ENCODE results near the gene DENND1C.
"Not testable (repeated sequence)": the region's sequence is repeated elsewhere in the genome, so short reads cannot be mapped to it uniquely, and the experiment has no call there.

DENND1C gene

GRCh38 chr19:6508028-6508771, 26.6 kb upstream of the DENND1C start:
- not testable (repeated sequence) for DNase-seq

- DNase-seq = no peak
These were observed 22.0 kb upstream of the DENND1C start for GRCh38 chr19:6503407-6504201.

GRCh38 chr19:6501740-6502648, 20.4 kb upstream of the DENND1C start, which contains the start of gene TUBB4A:
TUBB4A (minus strand) TSS chr19:6502309; CDS start chr19:6502212, 97 bp downstream.
- no peak for DNase-seq

- DNase-seq = no peak
These were observed 19.5 kb upstream of the DENND1C start for GRCh38 chr19:6500837-6501739.

GRCh38 chr19:6499052-6499790, 17.6 kb upstream of the DENND1C start:
- DNase-seq = no peak

- no peak for DNase-seq
These were observed 16.9 kb upstream of the DENND1C start for GRCh38 chr19:6498294-6499036.

- no peak for DNase-seq
These were observed 14.4 kb upstream of the DENND1C start for GRCh38 chr19:6495947-6496346.

GRCh38 chr19:6494438-6495036, 12.9 kb upstream of the DENND1C start:
- no peak for DNase-seq

GRCh38 chr19:6491802-6492592, 10.4 kb upstream of the DENND1C start:
- DNase-seq = no peak

- no peak for DNase-seq
These were observed 8.5 kb upstream of the DENND1C start for GRCh38 chr19:6490134-6490533.

- DNase-seq = no peak
These were observed 7.9 kb upstream of the DENND1C start for GRCh38 chr19:6489278-6490061.

GRCh38 chr19:6484831-6485230, 3.2 kb upstream of the DENND1C start:
- DNase-seq = no peak

GRCh38 chr19:6484230-6484629, 2.6 kb upstream of the DENND1C start:
- DNase-seq = no peak

GRCh38 chr19:6483235-6483634, 1.6 kb upstream of the DENND1C start:
- DNase-seq = no peak

GRCh38 chr19:6482343-6482686, 728 bp upstream of the DENND1C start:
- DNase-seq = no peak

- DNase-seq = no peak
These were observed 655 bp downstream of the DENND1C start for GRCh38 chr19:6480848-6481415.

- no peak for DNase-seq
These were observed 1.7 kb downstream of the DENND1C start for GRCh38 chr19:6479836-6480398.

- no peak for DNase-seq
These were observed 2.8 kb downstream of the DENND1C start for GRCh38 chr19:6478815-6479214.
